HL-60/S4 (cell line): ENCODE measurements around the gene EBLN1.
"Not testable (repeated sequence)": the region's sequence is repeated elsewhere in the genome, so short reads cannot be mapped to it uniquely, and the experiment has no call there.

ENCODE experiments used
- in situ Hi-C: fragments of 300-500 bp; cut with MboI; formaldehyde crosslinking; loops from 2 replicates; pipeline ENCODE4 v1.14.3; 2022; ENCODE audit warnings: low sequenced_read_pairs

The EBLN1 gene

DNA sequence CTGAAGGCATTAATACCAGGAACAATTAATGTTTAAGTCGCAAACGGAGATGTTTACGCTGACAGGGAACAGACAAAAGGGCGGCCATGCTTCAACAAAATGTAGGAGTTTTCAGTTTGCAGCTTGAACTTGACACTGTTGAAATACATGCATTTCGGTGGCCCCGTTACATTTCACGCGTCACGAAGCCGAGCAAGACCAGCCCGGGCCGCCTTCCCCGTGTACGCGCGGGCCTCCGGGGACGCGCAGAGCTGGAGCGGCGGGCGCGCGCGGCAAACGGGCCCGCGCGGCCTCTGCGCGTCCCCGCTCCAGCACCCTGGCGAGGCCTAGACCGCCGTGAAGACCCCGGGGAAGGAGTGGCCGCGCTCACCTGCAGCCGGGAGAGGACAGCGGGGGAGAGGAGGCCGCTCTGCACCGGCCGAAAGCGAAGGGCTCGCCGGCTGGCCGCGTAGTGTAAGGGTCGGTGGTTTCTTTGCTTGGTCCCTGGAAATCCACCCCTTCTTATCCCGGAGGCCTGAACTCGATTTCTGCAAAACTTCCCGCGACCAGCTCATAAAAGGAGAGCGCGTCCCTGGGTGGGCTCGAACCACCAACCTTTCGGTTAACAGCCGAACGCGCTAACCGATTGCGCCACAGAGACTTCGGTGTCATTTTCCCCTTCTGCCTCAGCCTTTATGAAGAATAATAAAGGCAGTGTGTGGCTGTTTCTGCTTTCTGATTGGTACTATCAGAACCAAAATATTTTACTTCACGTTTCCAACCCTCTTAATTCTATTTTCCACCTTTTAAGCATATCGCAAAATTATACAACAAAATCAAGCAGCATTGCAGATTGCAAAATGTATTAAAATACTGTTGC, 11.4 kb upstream of the EBLN1 start:
- in situ Hi-C loops: no loop called here

DNA sequence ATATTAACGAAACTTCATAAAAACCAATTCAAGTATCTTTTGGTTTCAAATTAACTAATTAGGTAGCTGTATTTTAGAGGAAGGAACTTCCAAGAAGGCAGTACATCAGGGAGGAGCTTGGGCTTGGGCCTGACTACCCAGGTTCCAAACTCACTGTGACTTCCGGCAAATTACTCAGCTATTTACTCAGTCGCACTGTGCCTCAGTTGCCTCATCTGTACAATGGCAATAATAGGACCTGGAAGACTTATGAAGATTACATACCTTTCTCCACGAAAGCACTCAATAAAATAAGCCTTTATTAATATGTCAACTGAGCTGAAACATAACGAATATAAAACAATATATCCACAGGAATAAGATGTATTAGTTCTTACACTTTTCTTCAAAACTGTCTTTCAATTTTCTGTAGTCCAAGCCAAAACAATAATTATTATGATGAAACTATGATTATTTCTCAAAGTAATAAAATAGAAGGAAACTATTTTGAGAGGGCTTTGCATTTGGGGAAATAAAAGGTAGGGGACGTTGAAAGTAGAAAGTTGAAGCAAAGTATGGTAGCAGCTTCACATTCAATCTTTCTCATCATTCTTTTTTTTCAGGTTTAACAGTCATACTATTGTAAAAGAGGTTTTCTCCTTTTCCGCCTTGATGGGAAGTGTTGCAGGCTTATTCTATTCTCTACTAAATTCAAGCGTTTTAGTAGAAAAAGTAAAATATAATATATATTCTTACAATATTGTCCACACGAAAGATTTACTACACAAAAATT, 10.5 kb upstream of the EBLN1 start:
- in situ Hi-C loops: no loop called here

GRCh38 chr10:22226599-22226998, 8.8 kb upstream of the EBLN1 start:
- in situ Hi-C loops: no loop called here

DNA sequence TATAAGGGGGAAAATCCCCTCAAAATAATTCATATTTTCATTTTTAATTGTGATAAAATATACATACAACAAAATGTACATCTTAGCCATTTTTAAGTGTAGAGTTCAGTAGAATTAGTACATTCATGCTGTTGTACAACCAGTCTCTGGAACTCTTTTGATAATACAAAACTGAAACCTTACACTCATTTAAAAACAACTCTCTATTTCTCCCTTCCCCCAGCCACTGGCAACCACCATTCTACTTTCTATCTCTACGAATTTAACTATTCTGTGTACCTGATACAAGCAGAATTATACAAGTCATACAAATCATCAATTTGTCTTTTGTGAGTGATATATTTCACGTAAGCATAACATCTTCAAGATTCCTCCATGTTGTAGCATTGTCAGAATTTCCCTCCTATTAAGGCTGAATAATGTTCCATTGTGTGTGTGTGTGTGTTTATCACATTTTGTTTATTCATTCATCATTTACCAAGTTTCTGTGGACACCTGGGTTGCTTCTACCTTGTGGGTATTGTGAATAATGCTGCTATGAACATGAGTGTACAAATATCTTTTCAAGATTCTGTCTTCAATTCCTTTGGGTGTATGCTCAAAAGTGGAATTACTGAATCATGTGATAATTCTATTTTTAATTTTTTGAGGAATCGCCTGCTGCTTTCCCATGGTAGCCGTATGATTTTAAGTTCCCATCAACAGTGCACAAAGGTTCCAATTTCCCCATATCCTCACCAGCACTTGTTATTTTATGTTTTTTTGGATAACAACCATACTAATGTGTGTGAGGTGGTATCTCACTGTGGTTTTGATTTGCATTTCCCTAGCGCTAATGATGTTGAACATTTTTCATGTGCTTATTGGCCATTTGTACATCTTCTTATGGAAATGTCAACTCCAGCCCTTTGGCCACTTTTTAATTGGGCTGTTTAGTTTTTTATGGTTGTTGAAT, 4.7 kb upstream of the EBLN1 start:
- in situ Hi-C loops: no loop called here

- in situ Hi-C loops: no loop called here
Observed at GRCh38 chr10:22219308-22219707, 1.5 kb upstream of the EBLN1 start.

DNA sequence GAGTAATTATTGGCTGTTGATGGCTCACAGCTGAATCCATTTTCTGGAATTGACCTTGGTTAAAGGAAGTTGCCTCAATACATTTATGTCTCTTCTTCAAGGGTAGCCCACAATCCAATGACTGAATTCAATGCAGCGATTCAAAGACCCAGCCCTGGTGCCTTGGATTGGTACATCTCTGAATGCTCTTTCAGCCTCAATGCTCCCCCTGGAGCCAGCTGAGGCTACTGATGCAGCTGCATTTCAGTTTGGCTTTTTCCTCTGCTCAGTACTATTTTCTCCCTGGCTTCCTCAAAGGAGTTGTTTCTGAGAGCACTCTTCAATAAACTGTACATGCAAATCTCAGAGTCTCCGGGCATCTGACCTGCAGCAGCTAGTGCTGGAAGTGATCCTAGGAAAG, 633 bp upstream of the EBLN1 start:
- in situ Hi-C loops: no loop called here

DNA sequence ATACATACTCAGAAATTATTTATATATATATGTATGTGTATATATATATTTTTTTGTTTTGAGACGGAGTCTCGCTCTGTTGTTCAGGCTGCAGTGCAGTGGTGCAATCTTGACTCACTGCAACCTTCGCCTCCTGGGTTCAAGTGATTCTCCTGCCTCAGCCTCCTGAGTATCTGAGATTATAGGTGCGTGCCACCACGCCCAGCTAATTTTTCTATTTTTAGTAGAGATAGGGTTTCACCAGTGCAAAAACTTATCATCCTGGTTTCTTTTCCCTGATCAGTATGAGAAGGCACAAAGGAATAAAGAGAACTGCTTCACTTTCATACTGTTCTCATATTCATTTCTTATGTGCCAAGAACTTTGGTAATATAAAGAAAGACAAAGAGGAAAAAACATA, 731 bp downstream of the EBLN1 start:
- in situ Hi-C loops: not testable (repeated sequence)

- in situ Hi-C loops: no loop called here
Observed at GRCh38 chr10:22210267-22210666, 7.5 kb downstream of the EBLN1 start.

- in situ Hi-C loops: no loop called here
Observed at GRCh38 chr10:22193945-22194344, 23.9 kb downstream of the EBLN1 start.

DNA sequence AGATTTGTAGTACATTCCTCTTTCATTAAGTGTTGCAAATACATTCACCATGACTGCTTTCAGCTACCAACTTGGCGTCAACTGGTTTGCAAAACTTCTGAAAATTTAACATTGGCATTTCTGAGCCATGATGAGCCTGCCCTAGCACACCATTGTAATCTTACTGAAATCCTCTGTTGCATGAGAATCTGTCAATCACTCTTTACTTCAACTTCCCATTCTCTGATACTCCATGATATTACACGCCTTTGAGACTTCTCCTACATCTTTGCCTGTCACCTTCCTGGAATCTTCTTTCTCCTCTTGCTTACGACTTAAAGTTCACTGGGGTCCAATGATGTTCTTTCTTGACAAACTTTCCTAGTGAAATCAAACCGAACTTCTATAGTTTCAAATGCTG, 32.2 kb downstream of the EBLN1 start:
- in situ Hi-C loops: no loop called here

GRCh38 chr10:22183771-22184461, 33.9 kb downstream of the EBLN1 start:
- in situ Hi-C loops: no loop called here

GRCh38 chr10:22180724-22181123, 37.1 kb downstream of the EBLN1 start:
- in situ Hi-C loops: no loop called here

- in situ Hi-C loops: no loop called here
Observed at GRCh38 chr10:22174442-22174841, 43.4 kb downstream of the EBLN1 start.

DNA sequence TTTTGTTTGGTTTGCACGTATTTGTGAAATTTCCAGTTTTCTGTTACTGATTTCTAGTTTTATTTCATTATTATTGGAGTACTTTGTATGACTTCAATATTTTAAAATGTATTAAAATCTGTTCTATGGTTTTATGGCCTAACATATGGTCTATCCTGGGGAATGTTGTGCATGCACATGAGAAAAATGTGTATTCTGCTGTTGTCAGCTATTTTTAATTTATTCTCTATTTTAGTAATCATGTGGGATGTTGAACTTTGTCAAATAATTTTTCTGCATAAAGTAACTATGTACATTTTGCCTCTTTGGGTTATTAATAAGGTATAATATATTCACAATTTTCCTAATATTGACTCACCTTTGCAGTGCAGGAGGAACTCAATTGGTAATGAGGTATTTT, 46.7 kb downstream of the EBLN1 start:
- in situ Hi-C loops: no loop called here

DNA sequence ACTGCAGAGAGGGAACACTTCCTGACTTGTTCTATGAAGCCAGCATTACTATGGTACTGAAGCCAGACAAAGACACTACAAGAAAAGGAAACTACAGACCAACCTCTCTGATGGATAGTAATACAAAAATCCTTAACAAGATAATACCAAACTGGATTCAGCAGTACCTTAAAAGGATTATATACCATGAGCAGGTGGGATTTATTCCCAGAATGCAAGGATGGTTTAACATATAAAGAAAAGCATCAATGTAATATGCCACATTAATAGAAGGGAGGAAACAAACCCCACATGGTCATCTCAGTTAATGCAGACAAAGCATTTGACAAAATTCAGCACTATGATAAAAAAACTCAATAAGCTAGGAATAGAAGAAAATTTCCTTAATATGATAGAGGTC, 47.2 kb downstream of the EBLN1 start:
- in situ Hi-C loops: no loop called here

GRCh38 chr10:22159979-22160378, 57.8 kb downstream of the EBLN1 start:
- in situ Hi-C loops: no loop called here

DNA sequence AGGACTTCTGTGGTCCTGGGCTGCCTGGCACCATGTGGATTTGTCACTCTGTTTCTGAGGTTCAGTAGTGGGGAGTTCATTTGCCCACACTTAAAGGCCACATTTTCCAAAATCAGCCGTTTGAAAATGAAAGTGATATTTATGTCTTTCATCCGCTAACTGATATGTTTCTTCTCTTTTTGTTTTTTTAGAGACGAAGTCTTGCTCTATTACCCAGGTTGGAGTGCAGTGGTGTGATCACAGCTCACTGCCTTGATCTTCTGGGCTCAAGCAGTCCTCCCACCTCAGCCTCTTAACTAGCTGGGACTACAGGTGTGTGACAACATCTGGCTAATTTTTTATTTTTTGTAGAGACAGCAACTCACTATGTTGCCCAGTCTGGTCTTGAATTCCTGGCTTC, 58.6 kb downstream of the EBLN1 start:
- in situ Hi-C loops: no loop called here
